Transverse colon (tissue), 4 donors: ENCODE results near the gene PSG4.
"Not testable (repeated sequence)": the region's sequence is repeated elsewhere in the genome, so short reads cannot be mapped to it uniquely, and the experiment has no call there.

Source experiments
- POLR2A ChIP-seq: fragments of 450-650 bp; IDR thresholded peaks from one replicate; pipeline ENCODE4 v1.6.1; 2016; ENCODE audit warnings: antibody characterized with exemption, mild to moderate bottlenecking, moderate library complexity
- POLR2AphosphoS5 ChIP-seq, 3 donors: sonication (generic); formaldehyde crosslinking; IDR thresholded peaks; one replicate each; pipeline ENCODE4 v1.6.1; 2016; ENCODE audit warnings: antibody characterized with exemption in 3 of 3
- TF ChIP-seq, protein P1 (sequence below), 5 experiments: fragments of 200-600 bp in 3 of 5; fragments of 450-650 bp in 2 of 5; sonication (generic) in 3 of 5; IDR thresholded peaks; 1 replicate in 2 of 5; 2 replicates in 3 of 5; pipeline ENCODE4 v1.5.1; 2016 to 2017; ENCODE audit warnings: antibody characterized with exemption in 5 of 5, inconsistent platforms in 3 of 5, mild to moderate bottlenecking in 2 of 5, moderate library complexity in 1 of 5

DNA sequence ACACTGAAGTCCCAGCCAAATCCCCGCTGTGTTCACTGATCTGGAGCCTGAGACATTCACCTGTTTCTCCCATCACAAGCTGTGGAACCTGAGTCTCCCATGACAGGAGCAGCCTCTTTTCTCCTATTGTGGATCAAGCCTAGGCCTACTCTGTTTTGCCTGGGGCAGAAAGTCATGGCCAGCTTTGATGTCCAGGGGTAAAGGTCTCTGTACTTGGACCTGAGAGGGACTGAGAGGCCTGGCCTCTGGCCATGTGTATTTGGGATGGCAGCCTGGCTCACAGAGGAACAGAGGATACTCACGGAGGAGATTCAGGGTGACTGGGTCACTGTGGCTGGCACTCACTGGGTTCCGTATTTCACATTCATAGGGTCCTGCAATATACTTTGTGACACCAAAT, 26.9 kb downstream of the PSG4 start:
- TF ChIP-seq, protein P1, sequence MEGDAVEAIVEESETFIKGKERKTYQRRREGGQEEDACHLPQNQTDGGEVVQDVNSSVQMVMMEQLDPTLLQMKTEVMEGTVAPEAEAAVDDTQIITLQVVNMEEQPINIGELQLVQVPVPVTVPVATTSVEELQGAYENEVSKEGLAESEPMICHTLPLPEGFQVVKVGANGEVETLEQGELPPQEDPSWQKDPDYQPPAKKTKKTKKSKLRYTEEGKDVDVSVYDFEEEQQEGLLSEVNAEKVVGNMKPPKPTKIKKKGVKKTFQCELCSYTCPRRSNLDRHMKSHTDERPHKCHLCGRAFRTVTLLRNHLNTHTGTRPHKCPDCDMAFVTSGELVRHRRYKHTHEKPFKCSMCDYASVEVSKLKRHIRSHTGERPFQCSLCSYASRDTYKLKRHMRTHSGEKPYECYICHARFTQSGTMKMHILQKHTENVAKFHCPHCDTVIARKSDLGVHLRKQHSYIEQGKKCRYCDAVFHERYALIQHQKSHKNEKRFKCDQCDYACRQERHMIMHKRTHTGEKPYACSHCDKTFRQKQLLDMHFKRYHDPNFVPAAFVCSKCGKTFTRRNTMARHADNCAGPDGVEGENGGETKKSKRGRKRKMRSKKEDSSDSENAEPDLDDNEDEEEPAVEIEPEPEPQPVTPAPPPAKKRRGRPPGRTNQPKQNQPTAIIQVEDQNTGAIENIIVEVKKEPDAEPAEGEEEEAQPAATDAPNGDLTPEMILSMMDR (IDR thresholded peaks at IDR 0.05), result not testable (repeated sequence)
- TF ChIP-seq POLR2AphosphoS5 (IDR thresholded peaks at IDR 0.05); POLR2A: not testable (repeated sequence)
